ELF-1 (cell line): Measurements from ENCODE around the gene SUGCT.
"Not testable (repeated sequence)": the region's sequence is repeated elsewhere in the genome, so short reads cannot be mapped to it uniquely, and the experiment has no call there.

Experiments
- DNase-seq: peaks from one replicate; pipeline ENCODE4 v3.0.0-alpha.2; 2016; ENCODE audit warnings: low read depth, low spot score

The SUGCT gene

DNA sequence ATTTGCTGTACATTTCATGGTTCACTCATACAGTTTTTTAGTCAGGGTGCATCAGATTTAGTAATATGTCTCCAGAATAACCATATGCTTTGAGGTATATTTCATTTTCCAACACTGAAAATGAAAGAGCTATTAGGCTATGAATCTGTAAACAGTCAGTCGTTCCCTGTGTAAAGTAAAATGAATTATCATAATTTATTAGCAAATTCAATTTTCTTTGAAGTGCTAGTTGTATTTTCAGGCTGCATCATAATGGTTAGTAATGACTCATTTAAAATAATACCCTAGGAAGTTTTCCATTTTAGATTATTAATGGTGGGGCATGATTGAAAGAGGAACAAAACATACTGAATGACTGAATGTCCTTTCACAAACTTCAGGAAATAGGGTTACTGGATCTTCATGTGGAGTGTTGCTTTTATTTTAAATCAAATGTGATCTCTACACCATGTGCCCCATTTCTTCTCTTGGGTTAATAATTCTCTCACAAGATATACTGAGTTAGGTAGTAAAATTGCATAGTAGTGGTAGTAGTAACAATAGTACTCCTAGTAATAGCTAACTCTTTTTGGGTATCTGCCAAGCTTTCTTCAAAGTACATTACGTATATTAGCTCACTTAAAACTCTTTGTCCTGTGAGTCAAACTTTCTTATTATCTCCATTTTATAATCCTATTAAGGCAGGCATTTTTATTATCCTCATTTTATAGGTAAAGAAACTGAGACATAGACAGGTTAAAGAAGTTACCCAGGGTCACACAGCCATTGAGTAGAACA, 476.5 kb downstream of the SUGCT start:
- DNase-seq, result no peak

GRCh38 chr7:40612298-40612697, 477.5 kb downstream of the SUGCT start:
- no peak for DNase-seq

DNA sequence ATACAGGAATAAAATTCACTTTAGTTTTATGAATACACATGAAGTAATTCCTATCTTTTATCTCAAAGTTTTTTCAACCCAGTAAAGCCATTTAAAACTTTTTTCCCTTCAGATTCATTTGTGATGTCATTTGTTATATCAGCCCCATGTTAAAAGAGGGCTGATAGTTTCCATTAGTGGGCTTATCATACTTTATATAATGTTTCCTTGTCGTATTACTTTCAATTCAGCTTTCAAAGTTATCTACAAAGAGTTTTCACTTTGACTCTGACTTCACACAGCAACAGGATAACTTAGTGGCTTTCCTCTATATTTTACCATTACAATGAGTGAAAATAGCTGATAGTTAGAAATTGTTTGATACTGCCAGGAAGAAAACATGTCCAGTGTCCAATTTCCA, 484.8 kb downstream of the SUGCT start:
- no peak for DNase-seq

GRCh38 chr7:40621592-40621998, 486.8 kb downstream of the SUGCT start:
- no peak for DNase-seq

GRCh38 chr7:40622941-40623501, 488.2 kb downstream of the SUGCT start:
- DNase-seq, result no peak

DNA sequence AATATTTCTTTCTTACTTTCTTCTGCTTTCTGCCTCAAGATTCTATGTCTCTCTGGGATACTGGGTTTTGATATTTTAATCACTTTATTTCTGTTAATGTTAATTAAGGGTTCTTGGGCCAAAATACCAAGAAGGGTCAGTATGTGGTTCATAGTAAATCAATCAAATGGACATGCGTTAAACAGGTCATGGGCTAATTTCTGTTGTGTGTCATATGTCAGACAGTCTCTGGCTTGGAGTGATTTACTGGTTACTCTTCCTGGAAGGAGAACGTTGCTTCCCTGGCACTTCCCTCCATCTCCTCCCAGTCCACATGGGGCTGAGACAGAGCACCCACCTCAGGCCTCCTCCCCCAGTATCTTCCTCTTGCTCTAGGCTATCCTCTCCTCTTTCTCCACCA, 489.1 kb downstream of the SUGCT start:
- no peak for DNase-seq

DNA sequence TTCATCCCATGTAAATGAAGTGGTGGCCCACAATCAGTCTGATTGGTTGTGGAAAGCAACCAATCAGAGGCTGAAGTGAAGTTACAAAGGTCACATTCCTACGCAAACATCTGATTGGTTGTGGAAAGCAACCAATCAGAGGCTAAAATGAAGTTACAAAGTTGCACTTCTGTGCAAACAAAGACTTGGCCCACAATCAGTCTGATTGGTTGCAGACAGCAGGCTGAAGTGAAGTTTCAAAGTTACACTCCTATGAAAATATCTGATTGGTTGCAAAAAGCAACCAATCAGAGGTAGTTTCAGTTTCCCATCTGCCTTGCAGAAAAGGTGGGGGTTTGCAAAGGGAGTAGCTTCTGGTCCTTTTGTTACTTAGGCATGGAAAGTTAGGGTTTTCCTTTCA, 492.6 kb downstream of the SUGCT start:
- not testable (repeated sequence) for DNase-seq

DNA sequence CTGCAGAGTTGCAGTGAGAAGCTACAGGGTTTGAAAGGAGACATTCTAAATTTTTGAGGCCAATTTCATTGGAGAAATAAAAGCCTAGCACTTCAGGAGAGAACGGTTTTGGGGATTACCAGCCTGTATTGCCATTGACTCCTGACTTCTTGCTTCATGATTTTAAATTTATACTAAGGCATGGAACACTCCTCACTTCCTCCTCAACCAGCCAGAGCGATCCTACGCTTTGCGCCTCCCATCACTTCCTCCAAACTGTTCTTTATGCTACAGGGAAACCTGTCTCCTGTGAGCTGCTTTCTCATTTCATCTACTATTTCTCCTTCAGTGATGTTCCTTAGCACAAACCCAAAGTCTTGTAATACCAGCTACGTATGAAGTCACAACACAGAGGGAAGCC, 495.1 kb downstream of the SUGCT start:
- no peak for DNase-seq

- no peak for DNase-seq
These were observed 499.3 kb downstream of the SUGCT start for GRCh38 chr7:40634118-40634517.

GRCh38 chr7:40638545-40639320, 503.9 kb downstream of the SUGCT start:
- no peak for DNase-seq

DNA sequence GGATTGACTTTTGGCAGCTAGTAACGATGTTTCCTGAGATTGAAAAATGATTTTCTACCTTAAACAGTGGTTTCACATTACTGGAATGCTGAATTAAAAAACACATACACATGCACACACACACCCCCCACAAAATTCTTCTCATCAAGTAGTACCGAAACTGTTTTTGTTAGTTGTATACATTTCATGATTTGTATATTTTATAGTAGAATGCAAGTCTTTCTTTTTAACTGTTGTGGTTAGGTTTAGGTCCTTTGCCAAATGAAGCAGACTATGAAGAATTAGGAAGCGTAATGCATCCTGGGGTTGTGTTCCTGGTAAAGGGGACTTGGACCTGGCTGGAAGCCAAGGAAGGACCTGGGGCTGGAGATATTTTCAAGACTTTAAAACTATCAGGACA, 505.8 kb downstream of the SUGCT start:
- DNase-seq, result no peak

GRCh38 chr7:40641701-40642100, 506.9 kb downstream of the SUGCT start:
- DNase-seq, result no peak

- DNase-seq, result peak; percentile 81
These were observed 508.9 kb downstream of the SUGCT start for GRCh38 chr7:40643664-40644063.

DNA sequence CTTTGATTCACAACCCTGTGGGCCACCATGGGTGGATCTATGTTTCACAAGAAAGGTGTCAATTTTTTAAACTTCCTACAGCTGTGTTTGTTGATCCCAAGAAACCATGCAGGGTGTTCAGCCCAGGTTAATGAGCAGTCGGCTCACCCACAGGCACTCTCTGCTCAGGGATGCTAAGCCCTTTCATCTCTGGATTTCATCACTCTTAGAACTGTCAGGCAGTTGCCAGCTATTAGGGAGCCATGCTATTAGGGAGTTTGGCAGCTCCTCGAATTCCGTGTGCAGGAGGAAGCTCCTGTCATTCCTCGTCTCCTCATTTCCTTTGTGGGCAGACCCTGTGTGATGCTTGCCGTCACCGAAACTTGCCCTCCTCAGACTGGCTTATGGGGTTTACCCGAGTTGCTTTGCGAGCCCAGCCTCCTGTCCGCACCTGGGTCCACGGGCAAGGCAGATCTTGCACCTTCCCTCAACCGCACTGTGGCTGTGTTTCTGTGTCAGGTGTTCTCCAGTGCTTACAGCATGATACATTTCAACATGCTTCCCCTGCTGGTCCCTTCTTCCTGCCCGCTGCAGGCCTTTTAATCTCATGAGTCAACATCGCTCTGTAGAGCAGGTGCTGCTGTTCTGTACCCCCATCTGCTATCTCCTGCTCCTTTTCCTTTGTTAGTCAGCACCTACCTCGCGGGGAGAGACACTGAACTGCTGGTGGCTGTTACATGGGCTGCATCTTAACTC, 509.8 kb downstream of the SUGCT start:
- peak; percentile 28 for DNase-seq

- DNase-seq, result no peak
These were observed 510.4 kb downstream of the SUGCT start for GRCh38 chr7:40645197-40645596.

GRCh38 chr7:40646717-40647116, 511.9 kb downstream of the SUGCT start:
- DNase-seq, result no peak

DNA sequence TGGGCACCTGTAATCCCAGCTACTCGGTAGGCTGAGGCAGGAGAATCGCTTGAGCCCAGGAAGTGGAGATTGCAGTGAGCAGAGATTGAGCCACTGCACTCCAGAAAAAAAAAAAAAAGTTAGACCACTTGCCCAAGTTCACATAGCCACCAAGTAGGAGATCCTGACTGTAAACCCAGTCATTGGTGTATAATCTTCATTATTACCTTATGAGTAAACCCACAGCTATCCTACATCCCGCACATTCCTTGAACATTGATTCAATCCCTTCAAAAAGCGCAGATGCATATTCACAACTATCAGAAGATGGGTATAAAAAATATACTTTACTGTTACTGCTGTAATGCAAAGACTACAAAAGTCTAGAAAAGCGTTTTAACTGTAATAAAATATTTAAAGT, 512.9 kb downstream of the SUGCT start:
- no peak for DNase-seq

DNA sequence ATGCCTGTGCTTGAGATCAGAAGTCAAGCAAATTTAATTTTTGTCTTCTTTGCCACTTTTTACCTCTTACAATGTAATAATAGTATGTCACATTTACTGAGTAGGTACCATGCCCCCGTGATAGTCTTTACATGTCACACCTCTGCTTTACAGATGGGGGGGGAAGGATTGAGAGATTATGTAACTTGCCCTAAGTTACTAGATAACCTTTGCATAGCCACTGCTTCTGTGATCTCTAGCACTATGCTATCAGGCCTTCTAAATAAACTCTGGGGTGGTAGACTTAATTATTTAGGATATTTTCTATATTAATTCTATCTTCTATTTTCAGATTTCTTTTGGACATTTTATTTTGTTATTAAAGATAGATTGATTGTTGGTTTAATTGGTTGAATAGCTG, 514.4 kb downstream of the SUGCT start:
- DNase-seq, result no peak

DNA sequence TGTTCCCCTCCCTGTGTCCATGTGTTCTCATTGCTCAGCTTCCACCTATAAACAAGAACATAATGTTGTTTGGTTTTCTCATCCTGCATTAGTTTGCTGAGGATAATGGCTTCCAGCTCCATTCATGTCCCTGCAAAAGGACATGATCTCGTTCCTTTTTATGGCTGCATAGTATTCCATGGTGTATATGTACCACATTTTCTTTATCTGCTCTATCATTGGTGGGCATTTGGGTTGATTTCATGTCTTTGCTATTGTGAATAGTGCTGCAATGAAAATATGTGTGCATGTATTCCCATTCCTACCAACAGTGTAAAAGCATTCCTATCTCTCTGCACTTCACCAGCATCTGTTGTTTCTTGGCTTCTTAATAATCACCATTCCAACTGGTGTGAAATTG, 516.1 kb downstream of the SUGCT start:
- not testable (repeated sequence) for DNase-seq

GRCh38 chr7:40654171-40654570, 519.4 kb downstream of the SUGCT start:
- DNase-seq, result no peak

DNA sequence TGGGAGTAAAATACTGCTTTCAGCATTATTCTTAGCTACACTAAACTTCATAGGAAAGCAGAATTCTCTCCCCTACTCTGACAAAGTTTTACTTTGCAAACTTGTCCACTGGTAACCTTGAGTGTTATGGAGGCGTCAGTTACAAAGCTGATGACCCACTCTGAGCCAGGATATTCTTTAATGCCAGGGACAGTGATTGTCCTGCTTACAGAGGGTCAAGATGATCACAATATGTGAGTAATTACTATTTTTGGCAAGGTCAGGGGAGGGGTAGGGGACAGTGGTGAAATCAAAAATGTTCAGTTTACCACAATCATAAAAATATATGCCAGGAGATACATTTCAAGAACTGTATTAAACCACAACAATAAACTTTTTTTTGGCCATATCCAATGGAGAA, 520.6 kb downstream of the SUGCT start:
- DNase-seq, result no peak

GRCh38 chr7:40656349-40656748, 521.5 kb downstream of the SUGCT start:
- DNase-seq, result no peak
